Measurements from ENCODE around the gene ORAI2.
"Not testable (repeated sequence)": the region's sequence is repeated elsewhere in the genome, so short reads cannot be mapped to it uniquely, and the experiment has no call there.

DNA sequence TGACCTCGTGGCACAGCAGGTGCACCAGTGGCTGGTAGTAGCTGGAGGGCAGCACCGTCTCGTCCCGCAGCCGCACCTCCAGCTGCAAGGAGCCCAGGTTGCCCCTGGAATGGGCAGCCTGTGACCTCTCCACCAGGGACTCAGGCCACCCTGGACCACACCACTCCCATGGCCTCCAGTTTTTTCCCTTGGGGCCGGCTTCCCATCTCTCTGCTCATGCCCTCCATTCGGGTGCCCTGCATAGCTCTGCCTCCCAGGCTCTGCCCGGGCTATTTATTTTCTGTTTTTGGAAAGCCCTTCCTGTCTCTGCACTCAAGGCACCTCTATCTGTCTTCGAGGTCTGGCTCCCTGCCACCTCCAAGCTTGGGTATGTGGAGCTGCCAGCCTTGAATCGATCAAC is 63.5 kb downstream of the ORAI2 start:
- TF ChIP-seq, protein P1, sequence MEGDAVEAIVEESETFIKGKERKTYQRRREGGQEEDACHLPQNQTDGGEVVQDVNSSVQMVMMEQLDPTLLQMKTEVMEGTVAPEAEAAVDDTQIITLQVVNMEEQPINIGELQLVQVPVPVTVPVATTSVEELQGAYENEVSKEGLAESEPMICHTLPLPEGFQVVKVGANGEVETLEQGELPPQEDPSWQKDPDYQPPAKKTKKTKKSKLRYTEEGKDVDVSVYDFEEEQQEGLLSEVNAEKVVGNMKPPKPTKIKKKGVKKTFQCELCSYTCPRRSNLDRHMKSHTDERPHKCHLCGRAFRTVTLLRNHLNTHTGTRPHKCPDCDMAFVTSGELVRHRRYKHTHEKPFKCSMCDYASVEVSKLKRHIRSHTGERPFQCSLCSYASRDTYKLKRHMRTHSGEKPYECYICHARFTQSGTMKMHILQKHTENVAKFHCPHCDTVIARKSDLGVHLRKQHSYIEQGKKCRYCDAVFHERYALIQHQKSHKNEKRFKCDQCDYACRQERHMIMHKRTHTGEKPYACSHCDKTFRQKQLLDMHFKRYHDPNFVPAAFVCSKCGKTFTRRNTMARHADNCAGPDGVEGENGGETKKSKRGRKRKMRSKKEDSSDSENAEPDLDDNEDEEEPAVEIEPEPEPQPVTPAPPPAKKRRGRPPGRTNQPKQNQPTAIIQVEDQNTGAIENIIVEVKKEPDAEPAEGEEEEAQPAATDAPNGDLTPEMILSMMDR (IDR thresholded peaks at IDR 0.05) = not testable (repeated sequence)
- TF ChIP-seq POLR2A (IDR thresholded peaks at IDR 0.05; ENCODE audit: low read depth); POLR2AphosphoS5 (IDR thresholded peaks at IDR 0.05); EP300 (IDR thresholded peaks at IDR 0.05): not testable (repeated sequence)
